ENCODE measurements around the gene HMGCL.
"Not testable (repeated sequence)": the region's sequence is repeated elsewhere in the genome, so short reads cannot be mapped to it uniquely, and the experiment has no call there.

Gene HMGCL

DNA sequence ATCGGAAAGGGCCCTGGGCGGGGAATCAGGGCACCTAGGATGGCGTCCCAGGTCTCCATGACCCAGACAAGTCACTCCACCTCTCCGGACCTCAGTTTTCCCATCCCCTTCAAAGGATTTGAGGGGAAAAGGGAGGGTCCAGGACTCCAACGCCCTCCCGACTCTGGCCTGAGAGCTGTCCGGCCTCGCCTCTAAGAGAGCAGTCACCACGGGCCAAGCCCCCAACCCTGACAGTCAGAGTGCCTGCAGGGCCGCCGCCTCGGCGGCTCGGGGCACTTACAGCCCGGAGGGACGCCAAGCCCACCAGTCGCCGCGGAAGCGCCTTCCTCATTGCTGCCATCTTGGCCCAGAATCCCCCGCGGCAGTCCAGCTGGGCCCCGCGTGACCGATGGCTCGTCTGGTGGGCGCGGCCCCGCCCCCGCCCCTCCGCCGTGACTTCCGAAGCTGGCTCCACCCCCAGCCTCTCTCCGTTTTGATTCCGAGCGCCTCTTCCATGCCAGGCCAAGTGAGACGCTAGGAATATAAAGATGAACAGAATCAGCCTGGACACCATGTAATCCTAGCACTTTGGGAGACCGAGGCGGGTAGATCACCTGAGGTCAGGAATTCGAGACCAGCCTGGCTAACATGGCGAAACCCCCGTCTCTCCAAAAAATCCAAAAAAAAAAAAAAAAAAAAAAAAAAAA lies at the start of gene HMGCL:
TSS of gene HMGCL (minus strand) at position 354 of the 686 bp plus-strand sequence. CDS start at position 340, 14 bp downstream.
- peak; percentile 98 for DNase-seq (ENCODE audit: low spot score)

DNA sequence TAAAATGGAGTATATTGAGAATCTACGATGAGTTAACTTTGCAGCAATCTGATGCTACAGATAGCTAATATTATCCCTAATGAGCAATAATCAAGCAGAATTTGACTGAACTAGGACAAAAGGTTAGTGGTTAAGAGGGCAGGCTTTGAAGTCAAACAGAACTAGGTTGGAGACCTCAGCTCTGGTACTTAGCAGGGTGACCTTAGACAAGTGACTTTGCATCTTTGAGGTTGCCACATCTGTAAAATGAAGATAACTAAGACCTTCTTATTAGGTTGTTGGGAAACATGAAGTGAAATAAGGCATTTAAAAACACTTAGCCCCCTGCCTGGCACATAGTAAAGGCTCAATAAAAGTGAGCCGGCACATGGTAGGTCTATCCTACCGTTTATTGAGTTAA lies 47.2 kb upstream of the HMGCL start:
- no peak for DNase-seq (ENCODE audit: low spot score)

- DNase-seq (ENCODE audit: low spot score): no peak
These were observed 43.8 kb upstream of the HMGCL start for GRCh38 chr1:23869051-23869450.

DNA sequence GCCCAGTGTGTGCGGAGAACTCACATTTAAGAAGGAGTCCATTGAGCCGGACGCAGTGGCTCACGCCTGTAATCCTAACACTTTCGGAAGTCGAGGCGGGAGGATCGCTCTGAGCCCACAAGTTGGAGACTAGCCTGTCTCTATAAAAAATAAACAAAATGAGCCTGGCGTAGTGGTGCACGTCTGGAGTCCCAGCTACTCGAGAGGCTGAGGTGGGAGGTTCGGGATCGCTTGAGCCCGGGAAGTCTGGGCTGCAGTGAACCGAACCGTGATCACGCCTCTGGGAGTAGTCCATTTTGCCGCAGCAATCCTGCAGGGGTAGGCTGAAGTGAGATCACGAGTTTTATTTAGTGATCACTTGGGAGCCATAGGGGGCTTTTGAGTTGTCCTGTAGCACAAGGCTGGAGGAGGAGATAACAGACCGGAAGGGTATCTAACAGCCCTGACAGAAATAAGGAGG lies 43.4 kb upstream of the HMGCL start:
- DNase-seq (ENCODE audit: low spot score): peak; percentile 21

GRCh38 chr1:23867895-23868556 lies 42.8 kb upstream of the HMGCL start, which contains the start of gene FUCA1:
FUCA1 (minus strand) TSS chr1:23868290; CDS start chr1:23868286, 4 bp downstream.
- DNase-seq (ENCODE audit: low spot score): peak; percentile 100

DNA sequence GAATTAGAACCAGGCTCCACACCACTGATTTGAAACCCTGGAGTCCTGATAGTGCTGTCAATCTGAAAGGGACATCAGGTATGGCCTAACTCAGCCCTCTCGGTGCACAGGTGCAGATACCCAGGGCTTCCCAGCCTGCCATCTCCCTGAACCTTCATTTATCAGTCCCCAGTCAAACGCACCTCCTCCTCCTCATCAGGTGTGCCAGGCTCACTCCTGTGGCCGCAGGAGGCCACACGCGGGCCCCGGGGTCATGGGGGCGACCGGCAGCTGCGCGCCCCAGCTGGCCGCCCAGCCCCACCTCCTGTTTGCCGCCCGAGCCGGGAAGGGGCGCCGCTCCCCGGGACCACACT lies 42.3 kb upstream of the HMGCL start:
- DNase-seq (ENCODE audit: low spot score): no peak

GRCh38 chr1:23865543-23865930 lies 40.3 kb upstream of the HMGCL start:
- no peak for DNase-seq (ENCODE audit: low spot score)

- no peak for DNase-seq (ENCODE audit: low spot score)
These were observed 39.7 kb upstream of the HMGCL start for GRCh38 chr1:23864801-23865542.

- DNase-seq (ENCODE audit: low spot score): no peak
These were observed 37.4 kb upstream of the HMGCL start for GRCh38 chr1:23862640-23863039.

- no peak for DNase-seq (ENCODE audit: low spot score)
These were observed 29.3 kb upstream of the HMGCL start for GRCh38 chr1:23854568-23854967.

- DNase-seq (ENCODE audit: low spot score): not testable (repeated sequence)
These were observed 27.9 kb upstream of the HMGCL start for GRCh38 chr1:23853124-23853523.

- not testable (repeated sequence) for DNase-seq (ENCODE audit: low spot score)
These were observed 26.2 kb upstream of the HMGCL start for GRCh38 chr1:23851406-23851805.

DNA sequence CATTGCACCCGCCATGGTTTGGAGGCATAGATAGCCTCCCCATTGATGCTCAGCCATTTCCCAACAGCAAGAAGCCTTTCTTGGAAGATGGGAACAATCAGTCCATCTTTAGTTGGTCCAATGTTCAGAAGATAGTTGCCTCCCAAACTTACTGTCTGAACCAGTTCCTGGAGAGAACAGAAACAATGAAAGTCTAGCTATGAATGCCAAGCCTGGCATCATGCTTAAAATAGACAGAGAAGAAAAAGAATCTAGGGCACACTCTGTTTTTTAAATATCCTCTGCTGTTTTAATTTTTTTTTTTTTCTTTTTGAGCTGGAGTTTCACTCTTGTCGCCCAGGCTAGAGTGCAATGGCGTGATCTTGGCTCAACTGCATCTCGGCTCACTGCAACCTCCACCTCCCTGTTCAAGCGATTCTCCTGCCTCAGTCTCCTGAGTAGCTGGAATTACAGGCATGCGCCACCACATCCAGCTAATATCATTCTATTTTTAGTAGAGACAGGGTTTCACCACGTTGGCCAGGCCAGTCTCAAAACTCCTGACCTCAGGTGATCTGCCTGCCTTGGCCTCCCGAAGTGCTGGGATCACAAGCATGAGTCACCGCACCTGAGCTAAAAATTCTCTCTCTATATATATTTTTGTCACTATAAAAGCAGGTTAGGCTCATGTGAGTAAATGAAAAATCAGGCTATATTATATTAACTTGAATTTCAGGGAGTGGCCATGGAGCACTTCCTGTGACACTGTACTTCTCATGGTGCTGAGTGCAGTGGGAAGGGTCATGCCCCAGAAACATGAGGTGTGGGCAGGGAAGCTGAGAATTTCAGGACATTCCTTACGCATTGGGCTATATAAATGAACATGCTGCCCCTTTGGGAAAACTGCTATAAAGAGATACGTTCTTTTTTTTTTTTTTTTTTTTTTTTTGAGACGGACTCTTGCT lies 23.7 kb upstream of the HMGCL start:
- no peak for DNase-seq (ENCODE audit: low spot score)

DNA sequence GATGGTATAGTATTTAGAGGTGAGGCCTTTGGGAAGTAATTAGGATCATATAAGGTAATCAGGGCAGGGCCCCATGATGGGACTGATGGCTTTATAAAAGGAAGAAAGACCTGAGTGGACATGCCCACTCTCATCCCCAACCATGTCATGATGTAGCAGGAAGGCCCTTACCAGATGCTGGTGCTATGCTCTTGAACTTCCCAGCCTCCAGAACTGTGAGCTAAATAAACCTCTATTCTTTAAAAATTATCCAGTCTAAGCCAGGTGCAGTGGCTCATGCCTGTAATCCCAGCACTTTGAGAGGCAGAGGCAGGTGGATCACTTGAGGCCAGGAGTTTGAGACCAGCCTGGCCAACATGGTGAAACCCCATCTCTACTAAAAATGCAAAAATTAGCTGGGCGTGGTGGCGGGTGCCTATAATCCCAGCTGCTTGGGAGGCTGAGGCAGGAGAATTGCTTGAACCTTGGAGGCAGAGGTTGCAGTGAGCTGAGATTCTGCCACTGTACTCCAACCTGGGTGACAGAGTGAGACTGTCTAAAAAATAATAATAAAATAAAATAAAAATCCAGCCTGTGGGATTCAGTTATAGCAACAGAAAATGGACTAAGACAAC lies 22.4 kb upstream of the HMGCL start:
- not testable (repeated sequence) for DNase-seq (ENCODE audit: low spot score)

DNA sequence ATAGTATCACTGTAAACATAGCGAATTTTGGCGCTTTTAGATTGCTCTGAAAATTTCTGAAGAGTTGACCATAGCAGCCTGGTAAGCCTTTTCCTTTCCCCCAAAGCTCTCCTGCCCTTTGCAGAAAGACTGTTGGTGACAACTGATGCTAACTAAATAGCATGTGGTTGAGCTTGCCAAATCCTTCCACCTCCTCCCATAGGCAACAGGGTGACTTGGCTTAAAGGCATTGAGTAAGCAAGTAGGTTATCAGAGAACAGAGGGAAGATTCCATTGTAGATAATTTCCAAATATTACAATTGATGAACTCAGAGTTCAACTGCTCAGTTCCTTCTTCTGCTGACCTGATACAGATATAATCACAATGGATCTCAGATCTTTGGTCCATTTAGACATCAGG lies 19.9 kb upstream of the HMGCL start:
- no peak for DNase-seq (ENCODE audit: low spot score)

- DNase-seq (ENCODE audit: low spot score): no peak
These were observed 18.4 kb upstream of the HMGCL start for GRCh38 chr1:23843644-23844043.

DNA sequence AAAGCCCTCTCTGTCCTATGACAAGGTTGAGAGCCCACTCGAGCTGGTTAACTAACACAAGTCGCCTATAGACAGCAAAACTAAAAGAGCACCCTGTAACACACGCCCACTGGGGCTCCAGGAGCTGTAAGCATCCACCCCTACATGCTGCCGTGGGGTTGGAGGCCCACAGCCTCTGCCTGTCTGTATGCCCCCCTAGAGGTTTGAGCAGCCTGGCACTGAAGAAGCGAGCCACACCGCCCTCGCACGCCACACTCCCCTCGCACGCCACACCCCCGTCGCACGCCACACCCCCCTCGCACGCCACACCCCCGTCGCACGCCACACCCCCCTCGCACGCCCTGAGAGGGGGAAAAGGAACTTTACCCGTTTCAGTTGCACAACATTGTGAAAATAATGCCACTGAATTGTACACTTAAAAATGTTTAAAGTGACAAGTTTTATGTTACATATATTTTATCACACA lies 13.2 kb upstream of the HMGCL start:
- DNase-seq (ENCODE audit: low spot score): peak; percentile 86

DNA sequence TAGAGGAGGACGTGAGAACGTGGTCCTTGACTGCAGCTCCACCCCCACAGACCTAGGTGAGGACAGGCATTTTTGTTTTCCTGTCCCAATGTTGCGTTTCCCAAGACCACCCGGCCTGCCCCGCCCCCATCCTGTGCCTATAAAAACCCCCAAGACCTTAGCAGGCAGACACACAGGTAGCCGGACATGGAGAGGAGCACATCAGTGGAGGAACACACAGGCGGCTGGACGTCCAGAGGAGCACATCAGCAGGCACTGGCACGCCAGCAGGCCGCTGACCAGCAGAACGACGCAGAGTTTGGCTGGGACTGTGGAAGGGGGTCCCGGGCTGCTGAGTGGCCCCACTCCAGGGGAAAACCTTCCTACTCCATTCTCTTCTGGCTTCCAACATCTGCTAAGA lies 12.7 kb upstream of the HMGCL start:
- no peak for DNase-seq (ENCODE audit: low spot score)

- no peak for DNase-seq (ENCODE audit: low spot score)
These were observed 10.8 kb upstream of the HMGCL start for GRCh38 chr1:23836037-23836436.

DNA sequence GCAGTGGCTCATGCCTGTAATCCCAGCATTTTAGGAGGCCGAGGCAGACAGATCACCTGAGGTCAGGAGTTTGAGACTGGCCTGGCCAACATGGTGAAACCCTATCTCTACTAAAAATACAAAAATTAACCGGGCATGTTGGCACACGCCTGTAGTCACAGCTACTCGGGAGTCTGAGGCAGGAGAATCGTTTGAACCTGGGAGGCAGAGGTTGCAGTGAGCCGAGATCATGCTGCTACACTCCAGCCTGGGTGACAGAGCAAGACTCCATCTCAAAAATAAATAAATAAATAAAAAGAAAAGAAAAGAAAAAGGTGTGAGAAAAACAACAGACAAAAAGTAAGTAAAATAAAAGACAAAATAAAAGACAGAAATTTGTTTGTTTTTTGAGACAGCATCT lies 8.9 kb upstream of the HMGCL start:
- DNase-seq (ENCODE audit: low spot score): not testable (repeated sequence)

- DNase-seq (ENCODE audit: low spot score): no peak
These were observed 2.5 kb upstream of the HMGCL start for GRCh38 chr1:23827717-23828116.

All from iPS-NIHi11 (cell line).